CD4-positive, alpha-beta T cell treated with Interleukin-4 for 1 hour (primary cell): Measurements from ENCODE around the gene TMEM222.

Experiments used
- DNase-seq, 2 donors: peaks; one replicate each; pipeline ENCODE4 v3.0.0-alpha.2; 2020 to 2022

Gene TMEM222

GRCh38 chr1:27360159-27361043 is 38.4 kb downstream of the TMEM222 start:
- DNase-seq: peak; percentile 35 to 66

DNA sequence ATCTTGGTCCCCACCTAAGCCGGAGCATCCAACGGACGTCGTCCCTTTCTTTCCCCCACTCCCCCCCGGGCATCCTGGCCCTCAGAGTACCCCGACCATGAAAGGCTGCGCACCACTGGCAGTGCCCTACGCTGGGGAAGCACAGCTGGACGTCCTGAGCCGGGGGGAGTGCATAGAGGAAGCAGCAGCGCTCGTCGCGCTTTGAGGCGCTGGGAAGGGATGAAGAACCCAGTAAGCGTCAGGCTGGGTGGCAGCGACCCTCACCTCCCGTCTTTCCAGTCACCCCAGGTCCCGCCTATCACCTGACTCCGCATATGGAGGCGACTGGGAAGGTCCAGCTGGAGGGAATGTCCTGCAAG is 39.1 kb downstream of the TMEM222 start:
- no peak for DNase-seq

- DNase-seq: no peak
Observed at GRCh38 chr1:27361553-27361952, 39.6 kb downstream of the TMEM222 start.

DNA sequence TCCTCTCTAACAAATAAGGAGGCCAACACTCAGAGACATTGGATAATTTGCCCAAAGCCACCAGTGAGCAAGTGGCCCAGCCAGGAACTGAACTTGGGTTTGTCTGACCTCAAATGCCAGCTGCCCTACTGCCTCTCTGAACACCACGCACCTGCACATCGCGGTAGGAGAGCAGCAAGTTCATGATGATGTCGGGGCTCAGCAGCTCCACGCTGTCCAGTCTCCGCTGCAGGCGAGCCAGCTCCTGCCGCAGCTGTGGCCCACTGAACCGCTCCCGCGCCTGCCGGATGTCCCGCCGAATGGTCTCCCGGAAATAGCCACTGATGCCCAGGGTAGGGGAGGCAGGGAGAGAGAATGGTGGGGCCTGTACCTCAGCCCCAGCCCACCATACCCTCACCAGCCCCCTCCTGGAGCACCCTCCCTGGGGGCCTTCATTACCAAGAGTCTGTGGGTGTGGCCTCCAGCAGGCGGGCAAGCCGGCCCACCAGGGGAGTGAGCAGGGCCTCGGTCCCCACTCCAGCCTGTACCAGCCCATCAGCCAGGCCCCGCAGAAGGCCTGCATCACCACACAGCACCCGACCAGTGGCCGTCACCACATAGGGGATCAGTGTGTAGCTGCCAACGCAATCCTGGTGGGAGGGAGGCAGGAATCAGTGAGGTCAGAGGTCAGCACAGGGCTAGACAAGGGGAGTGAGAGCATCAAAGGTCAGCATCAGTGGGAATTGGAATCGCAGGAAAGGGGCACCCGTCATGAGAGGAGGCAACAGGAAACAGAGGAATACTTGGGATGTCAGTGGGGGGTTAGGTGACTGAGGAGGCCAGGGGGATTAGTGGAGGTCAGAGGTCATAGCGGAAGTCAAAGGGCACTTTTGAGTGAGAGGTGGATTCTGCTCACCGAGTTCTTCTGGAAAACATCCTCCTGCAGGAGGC is 42.1 kb downstream of the TMEM222 start:
- no peak for DNase-seq

GRCh38 chr1:27364696-27365371 is 42.9 kb downstream of the TMEM222 start:
- no peak for DNase-seq

DNA sequence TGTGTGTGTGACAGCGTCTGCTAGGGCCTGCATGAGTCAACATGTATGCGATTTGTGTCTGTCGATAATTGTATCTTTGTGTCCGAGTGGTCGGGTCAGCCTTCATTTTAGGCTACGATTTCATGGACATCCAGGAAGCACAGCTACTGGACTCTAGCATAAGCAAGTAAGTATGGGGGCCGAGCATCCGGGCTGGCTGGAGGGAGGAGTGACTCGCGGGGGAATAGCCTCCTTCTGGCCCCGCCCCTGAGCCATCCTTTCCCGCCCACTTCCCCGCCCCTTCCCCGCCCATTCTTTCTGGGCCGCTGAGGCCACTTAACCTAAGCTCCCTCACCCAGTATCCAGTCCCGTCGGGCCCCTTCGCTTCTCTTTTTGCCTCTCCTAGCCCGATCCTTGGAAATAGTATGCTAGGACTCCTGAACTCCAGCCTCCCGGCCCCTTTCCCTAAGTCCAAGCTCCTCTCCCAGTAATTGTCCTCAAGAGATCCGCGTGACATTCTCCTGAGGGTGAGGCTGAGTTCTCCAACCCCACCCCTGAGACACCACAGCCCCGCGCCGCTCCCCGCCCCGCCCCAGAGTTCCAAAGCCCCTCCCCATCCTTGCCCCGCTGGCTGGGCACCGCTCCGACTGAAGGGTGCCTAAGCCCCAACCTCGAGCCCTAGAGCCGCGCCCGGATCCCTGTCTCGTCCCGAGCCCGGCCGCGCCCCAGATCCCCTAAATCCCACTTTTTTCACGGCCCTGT is 43.6 kb downstream of the TMEM222 start:
- DNase-seq: peak; percentile 80 to 85

DNA sequence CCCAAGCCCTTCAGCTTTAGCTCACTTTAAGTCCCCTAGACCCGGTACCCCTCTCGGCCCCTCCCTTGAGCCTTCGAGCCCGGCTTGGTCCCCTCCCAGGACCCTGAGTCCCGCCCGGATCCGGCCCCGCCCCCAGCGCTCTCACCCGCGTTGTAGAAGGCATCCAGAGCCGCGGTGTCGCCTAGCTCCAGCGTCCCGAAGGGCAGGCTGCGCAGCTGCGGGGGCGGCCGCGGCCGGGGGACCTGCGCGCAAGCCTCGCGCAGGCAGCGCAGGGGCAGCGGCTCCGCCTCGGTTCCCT is 44.1 kb downstream of the TMEM222 start:
- DNase-seq: peak; percentile 61 to 71

- DNase-seq: peak in 1 of 2 donors; percentile 18
Observed at GRCh38 chr1:27366411-27367159, 44.6 kb downstream of the TMEM222 start, which contains the start of gene MAP3K6. Gene MAP3K6 (minus strand): TSS chr1:27366961. CDS start chr1:27366597, 364 bp downstream.

- no peak for DNase-seq
Observed at GRCh38 chr1:27367160-27367650, 45.2 kb downstream of the TMEM222 start.

DNA sequence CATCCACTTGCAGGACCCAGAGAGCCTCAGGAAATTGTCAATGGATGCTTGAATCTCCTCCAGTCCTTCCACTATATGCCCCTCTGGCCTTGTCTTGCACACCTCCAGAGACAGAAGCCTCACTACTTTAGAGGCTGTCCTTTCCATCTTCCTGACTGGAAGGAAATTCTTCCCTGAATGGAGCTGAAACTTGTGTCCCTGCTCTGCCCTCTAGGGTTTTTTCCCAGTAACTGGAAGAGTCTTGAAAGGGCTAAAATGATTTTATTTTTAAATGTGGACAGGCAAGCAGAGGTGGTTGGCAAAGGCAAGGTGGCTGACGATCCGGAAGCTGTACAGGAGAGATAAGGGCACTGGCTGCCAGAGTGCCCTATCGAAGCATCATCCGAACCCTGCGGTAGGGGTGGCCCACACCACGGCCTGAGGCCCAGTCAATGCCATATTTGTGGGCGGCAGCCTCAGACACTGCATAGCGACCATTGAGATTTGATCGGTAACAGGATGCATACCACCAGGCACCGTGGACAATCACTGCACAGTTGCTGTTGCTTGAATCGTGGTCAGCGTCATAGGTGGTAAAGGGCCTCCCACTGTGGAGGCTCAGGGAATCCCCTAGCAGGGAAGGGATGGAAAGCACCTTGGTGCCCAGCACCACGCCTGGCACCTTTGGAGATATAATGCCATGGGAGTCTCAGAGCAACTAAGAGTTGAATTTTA is 47.1 kb downstream of the TMEM222 start:
- no peak for DNase-seq

DNA sequence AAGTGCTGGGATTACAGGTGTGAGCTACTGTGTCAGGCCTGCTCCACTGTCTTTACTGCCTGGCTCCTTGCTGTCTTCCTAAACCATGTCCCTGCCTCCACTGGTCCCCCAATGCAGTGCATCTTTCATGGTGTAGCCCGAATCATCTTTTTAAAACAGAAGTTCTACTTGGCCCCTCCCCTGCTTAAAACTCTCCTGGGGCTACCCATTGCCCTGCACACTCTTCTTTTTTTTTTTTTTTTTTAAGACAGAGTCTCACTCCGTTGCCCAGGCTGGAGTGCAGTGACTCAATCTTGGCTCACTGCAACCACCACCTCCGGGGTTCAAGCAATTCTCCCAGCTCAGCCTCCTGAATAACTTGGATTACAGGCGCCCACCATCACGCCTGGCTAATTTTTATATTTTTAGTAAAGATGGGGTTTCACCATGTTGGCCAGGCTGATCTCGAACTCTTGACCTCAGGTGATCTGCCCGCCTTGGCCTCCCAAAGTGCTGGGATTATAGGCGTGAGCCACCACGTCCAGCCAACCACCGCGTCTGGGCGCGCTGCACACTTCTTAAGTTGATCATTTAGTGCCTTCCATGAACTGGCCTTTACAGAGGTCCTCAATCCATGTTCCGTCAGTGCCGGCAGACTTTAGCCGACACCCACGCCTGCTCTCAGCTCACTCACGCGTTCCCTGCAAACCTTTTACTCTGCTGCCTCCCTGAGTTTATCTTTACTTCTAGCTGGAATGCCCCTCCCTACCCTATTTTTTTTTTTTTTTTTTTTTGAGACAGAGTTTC is 50.3 kb downstream of the TMEM222 start:
- no peak for DNase-seq

GRCh38 chr1:27372808-27373690 is 51.1 kb downstream of the TMEM222 start:
- no peak for DNase-seq

GRCh38 chr1:27374362-27375086 is 52.6 kb downstream of the TMEM222 start, which contains the start of gene FCN3:
Gene FCN3 (minus strand): TSS chr1:27374824. CDS start chr1:27374818, 6 bp downstream.
- no peak for DNase-seq

GRCh38 chr1:27377760-27378495 is 56.0 kb downstream of the TMEM222 start:
- no peak for DNase-seq

- no peak for DNase-seq
Observed at GRCh38 chr1:27379564-27380122, 57.7 kb downstream of the TMEM222 start.

GRCh38 chr1:27380224-27380623 is 58.3 kb downstream of the TMEM222 start:
- DNase-seq: no peak
